ENCODE data around the gene ICAM1. TPM values are rescaled to one million over a fixed set of nuclear protein-coding genes. Genes with fewer than 3 reads are reported as not detected.

The ICAM1 gene
- total RNA-seq, 1 experiment from 2014 or later: 5.1 TPM

GRCh38 chr19:10305139-10305806 is 34.4 kb downstream of the ICAM1 start:
- no peaks in the 10 kb centered on the region for H3K9me2 ChIP-seq (replicated peaks; ENCODE audit: insufficient read depth, low read length)
- H3K27ac ChIP-seq (ENCODE audit: low read length): no peak overlapping the region
- H3K79me2 ChIP-seq (ENCODE audit: low read length): no peaks in the 10 kb centered on the region
- no peak overlapping the region for H3K4me2 ChIP-seq (ENCODE audit: low read depth, low read length, poor library complexity, severe bottlenecking)
- H3K4me1 ChIP-seq (ENCODE audit: low read length): no peaks in the 10 kb centered on the region
- H3K9ac ChIP-seq (ENCODE audit: low read length): no peak overlapping the region
- no peaks in the 10 kb centered on the region for H3K9me3 ChIP-seq (ENCODE audit: low read length)
- H3K27me3 ChIP-seq (ENCODE audit: low read length): no peaks in the 10 kb centered on the region
- H3K36me3 ChIP-seq (ENCODE audit: insufficient read depth, low read length): no peaks in the 10 kb centered on the region
- no peak for DNase-seq
- no peak overlapping the region for H2AFZ ChIP-seq (ENCODE audit: low read length)
- H4K20me1 ChIP-seq (ENCODE audit: insufficient read depth, low read depth, low read length): no peaks in the 10 kb centered on the region
- no peak overlapping the region for H3K4me3 ChIP-seq (ENCODE audit: low read length)

GRCh38 chr19:10306327-10306726 is 35.4 kb downstream of the ICAM1 start:
- Histone ChIP-seq H3K4me2 (ENCODE audit: low read depth, low read length, poor library complexity, severe bottlenecking) (no peak overlapping the region), H3K4me1 (ENCODE audit: low read length) (no peaks in the 10 kb centered on the region), H2AFZ (ENCODE audit: low read length) (no peak overlapping the region), H3K79me2 (ENCODE audit: low read length) (no peaks in the 10 kb centered on the region), H3K27me3 (ENCODE audit: low read length) (no peaks in the 10 kb centered on the region), H3K9ac (ENCODE audit: low read length) (no peak overlapping the region), H4K20me1 (ENCODE audit: insufficient read depth, low read depth, low read length) (no peaks in the 10 kb centered on the region), H3K9me2 (replicated peaks; ENCODE audit: insufficient read depth, low read length) (no peaks in the 10 kb centered on the region), H3K27ac (ENCODE audit: low read length) (no peak overlapping the region), H3K4me3 (ENCODE audit: low read length) (no peak overlapping the region), H3K36me3 (ENCODE audit: insufficient read depth, low read length) (no peaks in the 10 kb centered on the region), H3K9me3 (ENCODE audit: low read length) (no peaks in the 10 kb centered on the region)
- DNase-seq: no peak

- Histone ChIP-seq H3K9ac (ENCODE audit: low read length) (no peak within 1 kb of the TSS), H3K4me3 (ENCODE audit: low read length) (no peak within 1 kb of the TSS), H3K36me3 (ENCODE audit: insufficient read depth, low read length) (no peaks in the 10 kb centered on the region)
These were observed 38.5 kb downstream of the ICAM1 start, which contains the start of gene ZGLP1 for GRCh38 chr19:10309423-10309822. ZGLP1 (minus strand) TSS chr19:10309815.

GRCh38 chr19:10315335-10316214 is 44.7 kb downstream of the ICAM1 start, which contains the start of gene FDX2:
FDX2 (minus strand) TSS chr19:10316015; CDS start chr19:10315996, 19 bp downstream.
- Histone ChIP-seq H3K36me3 (ENCODE audit: insufficient read depth, low read length) (peaks cover 6% of the 10 kb centered on the region), H3K79me2 (ENCODE audit: low read length) (peaks cover 12% of the 10 kb centered on the region), H3K9me3 (ENCODE audit: low read length) (no peaks in the 10 kb centered on the region), H3K27ac (ENCODE audit: low read length) (no peak within 1 kb of the TSS), H3K4me3 (ENCODE audit: low read length) (peak within 1 kb of the TSS; percentile 93), H3K9ac (ENCODE audit: low read length) (peak within 1 kb of the TSS; percentile 88), H3K27me3 (ENCODE audit: low read length) (no peaks in the 10 kb centered on the region), H3K4me1 (ENCODE audit: low read length) (peaks cover 16% of the 10 kb centered on the region), H2AFZ (ENCODE audit: low read length) (peak within 1 kb of the TSS; percentile 83), H3K4me2 (ENCODE audit: low read depth, low read length, poor library complexity, severe bottlenecking) (peak within 1 kb of the TSS; percentile 98), H4K20me1 (ENCODE audit: insufficient read depth, low read depth, low read length) (no peaks in the 10 kb centered on the region), H3K9me2 (replicated peaks; ENCODE audit: insufficient read depth, low read length) (no peaks in the 10 kb centered on the region)
- peak; percentile 96 for DNase-seq

More at GRCh38 chr19:10309423-10309822, 38.5 kb downstream of the ICAM1 start, which contains the start of gene ZGLP1:
- H3K27me3 ChIP-seq (ENCODE audit: low read length): no peaks in the 10 kb centered on the region
- no peaks in the 10 kb centered on the region for H3K9me3 ChIP-seq (ENCODE audit: low read length)
- peaks cover under 1% of the 10 kb centered on the region; the same call in 1 of the 2 replicates for H3K79me2 ChIP-seq (ENCODE audit: low read length)
- no peaks in the 10 kb centered on the region for H3K9me2 ChIP-seq (replicated peaks; ENCODE audit: insufficient read depth, low read length)
- no peaks in the 10 kb centered on the region for H4K20me1 ChIP-seq (ENCODE audit: insufficient read depth, low read depth, low read length)
- DNase-seq: no peak
- H2AFZ ChIP-seq (ENCODE audit: low read length): no peak within 1 kb of the TSS
- peaks cover under 1% of the 10 kb centered on the region; the same call in 1 of the 2 replicates for H3K4me1 ChIP-seq (ENCODE audit: low read length)
- no peak within 1 kb of the TSS for H3K27ac ChIP-seq (ENCODE audit: low read length)
- H3K4me2 ChIP-seq (ENCODE audit: low read depth, low read length, poor library complexity, severe bottlenecking): no peak within 1 kb of the TSS

- peak overlapping the region; percentile 88 for H3K9ac ChIP-seq (ENCODE audit: low read length)
These were observed 45.5 kb downstream of the ICAM1 start for GRCh38 chr19:10316229-10317044.

GRCh38 chr19:10317045-10317856 is 46.3 kb downstream of the ICAM1 start:
- Histone ChIP-seq H3K27me3 (ENCODE audit: low read length) (no peaks in the 10 kb centered on the region), H3K79me2 (ENCODE audit: low read length) (peaks cover 12% of the 10 kb centered on the region), H3K27ac (ENCODE audit: low read length) (no peak overlapping the region), H4K20me1 (ENCODE audit: insufficient read depth, low read depth, low read length) (no peaks in the 10 kb centered on the region), H3K36me3 (ENCODE audit: insufficient read depth, low read length) (peaks cover 6% of the 10 kb centered on the region), H3K4me2 (ENCODE audit: low read depth, low read length, poor library complexity, severe bottlenecking) (no peak overlapping the region), H3K4me3 (ENCODE audit: low read length) (no peak overlapping the region), H3K9me3 (ENCODE audit: low read length) (no peaks in the 10 kb centered on the region), H3K9ac (ENCODE audit: low read length) (no peak overlapping the region), H3K4me1 (ENCODE audit: low read length) (peaks cover 16% of the 10 kb centered on the region), H3K9me2 (replicated peaks; ENCODE audit: insufficient read depth, low read length) (no peaks in the 10 kb centered on the region), H2AFZ (ENCODE audit: low read length) (no peak overlapping the region)
- no peak for DNase-seq

More at GRCh38 chr19:10316229-10317044, 45.5 kb downstream of the ICAM1 start:
- Histone ChIP-seq H3K9me3 (ENCODE audit: low read length) (no peaks in the 10 kb centered on the region), H3K4me3 (ENCODE audit: low read length) (peak overlapping the region; percentile 93; the same call in 1 of the 2 replicates), H4K20me1 (ENCODE audit: insufficient read depth, low read depth, low read length) (no peaks in the 10 kb centered on the region), H3K27ac (ENCODE audit: low read length) (no peak overlapping the region), H2AFZ (ENCODE audit: low read length) (no peak overlapping the region), H3K79me2 (ENCODE audit: low read length) (peaks cover 12% of the 10 kb centered on the region), H3K4me1 (ENCODE audit: low read length) (peaks cover 16% of the 10 kb centered on the region), H3K9me2 (replicated peaks; ENCODE audit: insufficient read depth, low read length) (no peaks in the 10 kb centered on the region), H3K27me3 (ENCODE audit: low read length) (no peaks in the 10 kb centered on the region), H3K4me2 (ENCODE audit: low read depth, low read length, poor library complexity, severe bottlenecking) (peak overlapping the region; percentile 98), H3K36me3 (ENCODE audit: insufficient read depth, low read length) (peaks cover 6% of the 10 kb centered on the region)
- DNase-seq: no peak

- H2AFZ ChIP-seq (ENCODE audit: low read length): no peak overlapping the region
- H4K20me1 ChIP-seq (ENCODE audit: insufficient read depth, low read depth, low read length): no peaks in the 10 kb centered on the region
- no peak overlapping the region for H3K9ac ChIP-seq (ENCODE audit: low read length)
- H3K36me3 ChIP-seq (ENCODE audit: insufficient read depth, low read length): peaks cover 6% of the 10 kb centered on the region
- peaks cover 16% of the 10 kb centered on the region for H3K4me1 ChIP-seq (ENCODE audit: low read length)
- no peaks in the 10 kb centered on the region for H3K9me2 ChIP-seq (replicated peaks; ENCODE audit: insufficient read depth, low read length)
- no peak overlapping the region for H3K27ac ChIP-seq (ENCODE audit: low read length)
- H3K9me3 ChIP-seq (ENCODE audit: low read length): no peaks in the 10 kb centered on the region
- no peak for DNase-seq
- H3K4me3 ChIP-seq (ENCODE audit: low read length): no peak overlapping the region
- H3K79me2 ChIP-seq (ENCODE audit: low read length): peaks cover 12% of the 10 kb centered on the region
- no peaks in the 10 kb centered on the region for H3K27me3 ChIP-seq (ENCODE audit: low read length)
- no peak overlapping the region for H3K4me2 ChIP-seq (ENCODE audit: low read depth, low read length, poor library complexity, severe bottlenecking)
These were observed 47.0 kb downstream of the ICAM1 start for GRCh38 chr19:10317857-10318462.
